ENCODE measurements around the gene DDX53.

The DDX53 gene

GRCh38 chrX:23052324-23052723, 52.6 kb downstream of the DDX53 start:
- DNase-seq, result no peak
